Endothelial cell of umbilical vein (primary cell): ENCODE results near the gene TMC4. TPM values are rescaled to one million over a fixed set of nuclear protein-coding genes. Genes with fewer than 3 reads are reported as not detected.

Source experiments
- BruUV-seq: library from RNA; stranded (reverse); fragments of 400-500 nt; replicated peaks from 2 replicates; lab custom pipeline; 2021; lab: Mats Ljungman, UMichigan
- CTCF ChIA-PET: fragments of 300-600, 350-600 bp; sonication (Branson Sonifier 250); formaldehyde crosslinking; loops from one replicate; lab custom pipeline; 2021; ENCODE audit warnings: antibody characterized with exemption, inconsistent platforms; lab: Charles Lee
- POLR2A ChIA-PET: fragments of 300-600, 350-600 bp; sonication (Branson Sonifier 250); formaldehyde crosslinking; loops from one replicate; lab custom pipeline; 2021; ENCODE audit warnings: antibody characterized with exemption, inconsistent platforms; lab: Charles Lee
- DNase-seq: peaks from one replicate; pipeline ENCODE4 v3.0.0-alpha.2; 2011; ENCODE audit warnings: low read depth, low spot score
- FAIRE-seq: peaks from 2 replicates; lab custom pipeline; 2011; peaks lifted over from hg19 to GRCh38; lab: Jason Lieb, UNC
- H2AFZ ChIP-seq: 2 replicates; pipeline ENCODE4 v1.6.0; 2012; ENCODE audit warnings: low read depth, low read length, control low read depth, inconsistent platforms
- H3K27ac ChIP-seq: 2 replicates; pipeline ENCODE4 v1.5.1; 2011; ENCODE audit warnings: low read depth, mild to moderate bottlenecking, control low read depth, low read length, moderate library complexity; ENCODE audit not compliant: insufficient read depth
- H3K27me3 ChIP-seq, 2 experiments: 2 replicates each; pipeline versions ENCODE4 v1.6.0 to v1.6.1; 2011; ENCODE audit warnings: low read length in 2 of 2, mixed read lengths in 1 of 2; ENCODE audit not compliant: control insufficient read depth in 2 of 2, insufficient read depth in 2 of 2
- H3K36me3 ChIP-seq, 2 experiments: 2 replicates in 1 of 2; 3 replicates in 1 of 2; pipeline ENCODE4 v1.5.1; 2011; ENCODE audit warnings: low read length in 2 of 2, mild to moderate bottlenecking in 1 of 2, moderate library complexity in 1 of 2; ENCODE audit not compliant: control insufficient read depth in 2 of 2, insufficient read depth in 2 of 2; ENCODE audit errors: extremely low read depth in 1 of 2
- H3K4me1 ChIP-seq: 3 replicates; pipeline ENCODE4 v1.5.1; 2011; ENCODE audit warnings: mild to moderate bottlenecking, low read length; ENCODE audit not compliant: control insufficient read depth, insufficient read depth; ENCODE audit errors: extremely low read depth
- H3K4me2 ChIP-seq: 2 replicates; pipeline ENCODE4 v1.6.1; 2011; ENCODE audit warnings: low read length, control low read depth, mixed read lengths; ENCODE audit not compliant: insufficient read depth
- H3K4me3 ChIP-seq, 3 experiments: fragments of 200-600 bp in 1 of 3; sonication (generic), shearing (Covaris generic) in 1 of 3; replicated peaks in 1 of 3; 2 replicates each; pipeline ENCODE4 v1.5.1; 2011 to 2016; ENCODE audit warnings: control low read depth in 3 of 3, low read length in 3 of 3, mild to moderate bottlenecking in 2 of 3, inconsistent platforms in 1 of 3, low read depth in 1 of 3, moderate library complexity in 1 of 3; ENCODE audit not compliant: insufficient read depth in 1 of 3
- H3K79me2 ChIP-seq: 2 replicates; pipeline ENCODE4 v1.6.0; 2012; ENCODE audit warnings: low read length, inconsistent platforms; ENCODE audit not compliant: control insufficient read depth, insufficient read depth
- H3K9ac ChIP-seq: replicated peaks from 2 replicates; pipeline ENCODE3; 2011; ENCODE audit warnings: low read length, control low read depth; ENCODE audit not compliant: insufficient read depth; ENCODE audit errors: extremely low read depth
- H3K9me1 ChIP-seq: replicated peaks from 3 replicates; pipeline ENCODE4 v1.6.0; 2011; ENCODE audit warnings: mild to moderate bottlenecking, low read length; ENCODE audit not compliant: control insufficient read depth, insufficient read depth; ENCODE audit errors: extremely low read depth
- H3K9me3 ChIP-seq: replicated peaks from 2 replicates; pipeline ENCODE4 v1.5.1; 2012; ENCODE audit warnings: low read length, inconsistent platforms; ENCODE audit not compliant: control insufficient read depth, insufficient read depth
- H4K20me1 ChIP-seq: replicated peaks from 2 replicates; pipeline ENCODE3; 2011; ENCODE audit warnings: mild to moderate bottlenecking, low read length; ENCODE audit not compliant: control insufficient read depth, insufficient read depth; ENCODE audit errors: extremely low read depth
- CTCF ChIP-seq, 2 donors: IDR thresholded peaks; 1 replicate in 1 of 2; 2 replicates in 1 of 2; pipeline ENCODE4 v1.5.1; 2011; ENCODE audit warnings: low read length in 2 of 2, mild to moderate bottlenecking in 2 of 2, moderate library complexity in 2 of 2, control low read depth in 1 of 2, inconsistent platforms in 1 of 2, low read depth in 1 of 2; ENCODE audit not compliant: insufficient read depth in 1 of 2; ENCODE audit errors: extremely low read depth in 1 of 2
- EZH2 ChIP-seq: IDR thresholded peaks from 2 replicates; pipeline ENCODE4 v1.6.1; 2012; ENCODE audit warnings: borderline replicate concordance, low read depth, mild to moderate bottlenecking, moderate library complexity, low read length, inconsistent platforms; ENCODE audit not compliant: severe bottlenecking
- FOS ChIP-seq: IDR thresholded peaks from 2 replicates; pipeline ENCODE4 v1.6.1; 2011; ENCODE audit warnings: mild to moderate bottlenecking, low read length, moderate library complexity, borderline replicate concordance; ENCODE audit not compliant: insufficient read depth
- GATA2 ChIP-seq: IDR thresholded peaks from 2 replicates; pipeline ENCODE4 v1.7.0; 2011; ENCODE audit warnings: low read depth, mild to moderate bottlenecking, moderate library complexity, mixed read lengths, low read length; ENCODE audit not compliant: insufficient read length, insufficient read depth
- JUN ChIP-seq: IDR thresholded peaks from 2 replicates; pipeline ENCODE4 v1.6.1; 2011; ENCODE audit warnings: borderline replicate concordance, low read depth; ENCODE audit not compliant: insufficient read length, insufficient read depth
- MYC ChIP-seq: IDR thresholded peaks from one replicate; pipeline ENCODE4 v1.6.1; 2011; ENCODE audit warnings: mild to moderate bottlenecking, low read depth, low read length
- POLR2A ChIP-seq: IDR thresholded peaks from 2 replicates; pipeline ENCODE4 v1.6.1; 2012; ENCODE audit warnings: low read depth, mild to moderate bottlenecking, control low read depth, low read length
- POLR2AphosphoS5 ChIP-seq: IDR thresholded peaks from 2 replicates; pipeline ENCODE4 v1.6.1; 2012; ENCODE audit warnings: low read depth, mild to moderate bottlenecking, control low read depth, low read length, moderate library complexity; ENCODE audit not compliant: insufficient read depth
- dilution Hi-C: fragments of 300-500 bp; cut with MboI; formaldehyde crosslinking; loops from one replicate; pipeline ENCODE4 v1.15.0; 2019; ENCODE audit warnings: low sequenced_read_pairs; ENCODE audit not compliant: extremely low pct_ligation_motif_present
- intact Hi-C: fragments of 100-400 bp; cut with micrococcal nuclease; formaldehyde crosslinking; loops from one replicate; pipeline ENCODE4 v1.10.0; 2022
- polyA plus RNA-seq, 4 experiments: library from polyadenylated mRNA; depleted of rRNA in 3 of 4; stranded (reverse) in 3 of 4; unstranded in 1 of 4; fragments of >200 nt; gene quantifications; 2 replicates each; pipeline versions ENCODE4 v1.2.1 to v1.2.3, GENCODE V29; 2011 to 2012; ENCODE audit warnings: missing spikeins in 1 of 4
- total RNA-seq: library from RNA; stranded (reverse); gene quantifications from 2 replicates; pipeline ENCODE4 v1.2.3, GENCODE V29; 2021
- TF ChIP-seq, protein P1 (sequence below): IDR thresholded peaks from 2 replicates; pipeline ENCODE4 v1.6.1; 2011; ENCODE audit not compliant: insufficient read depth, insufficient read length

TMC4 gene
- total and polyA plus RNA-seq, 2 donors (not counting 3 experiments of a cell fraction or from before 2014, with no cell fraction given), result 0.71 to 1.7 TPM

- POLR2A ChIA-PET, result interaction anchor here (0.5 to 1.6 kb wide), 3 partner anchors 9 to 30 kb away, joined by 3 to 4 read pairs (median 3); partner anchors contain the start of gene MBOAT7
- intact Hi-C loops, result loop anchor here (1.0 to 5.0 kb wide), 6 partner anchors 10 to 298 kb away; partner anchors contain the start of genes CNOT3, PRPF31, RPS9 and TFPT
- FAIRE-seq, result peak; percentile 100
Observed at GRCh38 chr19:54159352-54160181, 13.4 kb downstream of the TMC4 start, which contains the start of gene LENG1. Gene LENG1 (minus strand): TSS chr19:54159721. CDS start chr19:54159695, 26 bp downstream.

More at GRCh38 chr19:54159352-54160181, 13.4 kb downstream of the TMC4 start, which contains the start of gene LENG1:
- BruUV-seq, result no TSS peak
- no peak for TF ChIP-seq GATA2
- TF ChIP-seq JUN, result no peak
- TF ChIP-seq, protein P1, sequence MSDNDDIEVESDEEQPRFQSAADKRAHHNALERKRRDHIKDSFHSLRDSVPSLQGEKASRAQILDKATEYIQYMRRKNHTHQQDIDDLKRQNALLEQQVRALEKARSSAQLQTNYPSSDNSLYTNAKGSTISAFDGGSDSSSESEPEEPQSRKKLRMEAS, result no peak
- TF ChIP-seq EZH2, result no peak
- no peak for TF ChIP-seq FOS
- peak; percentile 41 for TF ChIP-seq POLR2AphosphoS5
- TF ChIP-seq POLR2A, result peak; percentile 83
- no peak for TF ChIP-seq MYC
- peak; percentile 24 to 29 for TF ChIP-seq CTCF (IDR thresholded peaks at IDR 0.05; ENCODE audit: extremely low read depth in 1 of 2, insufficient read depth in 1 of 2, low read depth in 1 of 2, low read length in 2 of 2)
- Histone ChIP-seq H3K9me3 (no peaks in the 10 kb centered on the region), H3K4me1 (peaks cover 18% of the 10 kb centered on the region), H4K20me1 (no peaks in the 10 kb centered on the region), H3K4me2 (peak within 1 kb of the TSS; percentile 76), H3K79me2 (peaks cover 4% of the 10 kb centered on the region), H3K27ac (peak within 1 kb of the TSS; percentile 71), H3K9ac (peak within 1 kb of the TSS; percentile 81), H3K4me3 (peak within 1 kb of the TSS; percentile 56 to 80 (median 77)), H2AFZ (peak within 1 kb of the TSS; percentile 73), H3K9me1 (no peaks in the 10 kb centered on the region), H3K27me3 (peaks cover 0 to 8% of the 10 kb centered on the region in 2 experiments), H3K36me3 (peaks cover 6 to 23% of the 10 kb centered on the region in 2 experiments)
- CTCF ChIA-PET, result interaction anchor here (0.7 to 1.8 kb wide), 9 partner anchors 13 to 1474 kb away, joined by 3 to 8 read pairs (median 3); partner anchors contain the start of genes CNOT3, LENG8, MBOAT7 and TMC4
- peak; percentile 100 for DNase-seq
- dilution Hi-C loops, result no loop called here
